ENCODE measurements around the gene DPH6. TPM values are rescaled to one million over a fixed set of nuclear protein-coding genes. Genes with fewer than 3 reads are reported as not detected.
A peak's percentile ranks its signal among the peaks of the same experiment; 100 is the strongest.

DPH6 gene
- total and polyA plus RNA-seq, 2 experiments from 2014 or later = 7.8 to 9.8 TPM

DNA sequence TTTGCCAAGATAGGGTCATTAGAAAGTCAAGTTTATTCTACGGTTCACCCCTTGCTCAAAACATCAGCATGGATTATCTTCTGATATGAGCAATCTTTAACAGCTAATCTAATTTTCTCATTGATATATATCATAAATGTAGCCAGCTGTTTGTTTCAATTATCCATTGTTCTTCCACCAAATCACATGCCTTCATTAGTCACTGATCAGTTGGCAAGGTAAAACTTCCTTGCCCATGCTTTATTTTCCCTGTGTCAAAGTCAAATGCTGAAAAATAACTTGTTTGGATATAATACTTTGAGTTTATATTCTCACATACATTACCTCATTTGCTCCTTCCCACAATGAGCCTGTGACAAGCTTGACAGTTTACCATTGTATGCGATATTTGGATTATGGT lies 60.6 kb downstream of the DPH6 start:
- Histone ChIP-seq H3K4me1 (ENCODE audit: low read depth) (peaks cover 19% of the 10 kb centered on the region), H3K36me3 (no peaks in the 10 kb centered on the region), H3K27me3 (no peaks in the 10 kb centered on the region), H3K4me3 (no peak overlapping the region), H3K27ac (no peak overlapping the region), H3K9me3 (ENCODE audit: low read depth) (no peaks in the 10 kb centered on the region)
- DNase-seq (ENCODE audit: low read depth in 1 of 2, low spot score in 1 of 2) = no peak
- TF ChIP-seq, protein P1, sequence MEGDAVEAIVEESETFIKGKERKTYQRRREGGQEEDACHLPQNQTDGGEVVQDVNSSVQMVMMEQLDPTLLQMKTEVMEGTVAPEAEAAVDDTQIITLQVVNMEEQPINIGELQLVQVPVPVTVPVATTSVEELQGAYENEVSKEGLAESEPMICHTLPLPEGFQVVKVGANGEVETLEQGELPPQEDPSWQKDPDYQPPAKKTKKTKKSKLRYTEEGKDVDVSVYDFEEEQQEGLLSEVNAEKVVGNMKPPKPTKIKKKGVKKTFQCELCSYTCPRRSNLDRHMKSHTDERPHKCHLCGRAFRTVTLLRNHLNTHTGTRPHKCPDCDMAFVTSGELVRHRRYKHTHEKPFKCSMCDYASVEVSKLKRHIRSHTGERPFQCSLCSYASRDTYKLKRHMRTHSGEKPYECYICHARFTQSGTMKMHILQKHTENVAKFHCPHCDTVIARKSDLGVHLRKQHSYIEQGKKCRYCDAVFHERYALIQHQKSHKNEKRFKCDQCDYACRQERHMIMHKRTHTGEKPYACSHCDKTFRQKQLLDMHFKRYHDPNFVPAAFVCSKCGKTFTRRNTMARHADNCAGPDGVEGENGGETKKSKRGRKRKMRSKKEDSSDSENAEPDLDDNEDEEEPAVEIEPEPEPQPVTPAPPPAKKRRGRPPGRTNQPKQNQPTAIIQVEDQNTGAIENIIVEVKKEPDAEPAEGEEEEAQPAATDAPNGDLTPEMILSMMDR (IDR thresholded peaks at IDR 0.05; ENCODE audit: low read depth, low read length) = no peak

DNA sequence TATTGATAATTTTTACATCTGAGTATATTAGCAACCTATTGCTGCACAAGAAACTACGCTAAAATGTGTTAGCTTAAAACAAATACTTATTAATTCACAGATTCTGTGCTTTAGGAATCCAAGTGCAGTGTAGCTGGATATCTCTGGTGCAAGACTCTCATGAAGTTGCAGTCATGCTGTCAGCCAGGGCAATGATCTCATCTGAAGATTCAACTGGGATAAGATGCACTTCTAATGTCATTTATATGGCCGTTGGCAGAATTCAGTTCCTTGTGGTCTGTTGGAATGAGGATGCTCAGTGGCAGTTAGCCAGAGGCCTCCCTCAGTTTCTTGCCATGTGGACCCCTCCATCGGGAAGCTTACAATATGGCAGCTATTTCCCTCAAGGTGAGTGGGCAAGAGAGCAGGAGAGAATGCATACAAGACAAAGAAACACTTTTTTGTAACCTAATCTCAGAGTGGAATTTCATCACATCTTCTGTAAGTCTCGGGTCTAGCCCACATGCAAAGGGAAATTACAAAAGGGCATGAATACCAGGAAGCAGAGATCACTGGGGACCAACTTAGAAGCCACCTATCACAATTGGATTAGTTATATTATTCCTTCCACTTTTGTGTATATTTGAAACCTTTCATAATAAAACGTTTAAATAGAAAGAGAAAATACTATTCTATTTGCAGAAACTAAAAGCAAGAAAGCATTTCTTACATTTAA lies 61.6 kb downstream of the DPH6 start:
- TF ChIP-seq, protein P1 (IDR thresholded peaks at IDR 0.05; ENCODE audit: low read depth, low read length) = no peak
- no peak overlapping the region for H3K4me3 ChIP-seq
- peaks cover 27% of the 10 kb centered on the region for H3K4me1 ChIP-seq (ENCODE audit: low read depth)
- H3K27me3 ChIP-seq = no peaks in the 10 kb centered on the region
- H3K9me3 ChIP-seq (ENCODE audit: low read depth) = no peaks in the 10 kb centered on the region
- H3K27ac ChIP-seq = no peak overlapping the region
- no peaks in the 10 kb centered on the region for H3K36me3 ChIP-seq
- DNase-seq (ENCODE audit: low read depth in 1 of 2, low spot score in 1 of 2) = peak in 1 of 2 donors; percentile 7

DNA sequence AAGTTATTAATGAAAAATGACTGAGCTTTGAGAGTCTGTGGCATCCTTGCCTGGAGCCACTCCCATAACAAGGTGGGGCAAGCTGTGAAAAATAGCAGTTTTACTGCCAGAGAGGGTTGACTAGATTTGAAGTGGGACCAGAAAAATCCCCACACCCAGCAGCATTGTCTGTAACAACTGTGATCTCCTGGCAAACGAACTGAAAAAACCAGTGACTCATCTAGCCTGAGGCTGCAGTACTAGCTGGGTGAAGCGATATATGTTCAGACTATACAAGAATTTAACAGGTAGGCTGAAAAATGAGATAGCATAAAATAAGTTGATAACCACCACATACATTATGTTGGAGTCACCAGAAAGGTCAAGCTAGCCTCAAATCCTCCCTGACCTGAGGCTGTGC lies 64.0 kb downstream of the DPH6 start:
- H3K9me3 ChIP-seq (ENCODE audit: low read depth) = no peaks in the 10 kb centered on the region
- no peaks in the 10 kb centered on the region for H3K36me3 ChIP-seq
- no peak overlapping the region for H3K27ac ChIP-seq
- peak in 1 of 2 donors; percentile 48 for DNase-seq (ENCODE audit: low read depth in 1 of 2, low spot score in 1 of 2)
- no peaks in the 10 kb centered on the region for H3K27me3 ChIP-seq
- peaks cover 51% of the 10 kb centered on the region for H3K4me1 ChIP-seq (ENCODE audit: low read depth)
- TF ChIP-seq, protein P1 (IDR thresholded peaks at IDR 0.05; ENCODE audit: low read depth, low read length) = no peak
- H3K4me3 ChIP-seq = no peak overlapping the region

DNA sequence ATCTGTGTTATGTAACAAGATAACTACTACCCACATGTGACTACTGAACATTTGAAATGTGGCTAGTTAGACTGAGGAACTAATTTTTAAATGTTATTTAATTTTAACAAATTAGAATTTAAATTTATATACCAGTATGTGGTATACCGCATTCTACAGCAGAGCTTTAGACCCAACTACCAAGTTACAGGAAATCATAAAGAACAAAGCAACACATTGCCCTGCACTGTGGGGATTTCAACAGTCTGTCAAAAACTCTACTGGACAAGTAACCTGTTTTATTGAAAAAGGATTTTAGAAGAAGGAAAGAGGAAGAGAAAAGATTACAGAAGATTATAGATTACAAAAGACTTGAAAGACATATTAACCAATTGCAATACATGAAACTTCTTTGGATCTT lies 64.9 kb downstream of the DPH6 start:
- DNase-seq (ENCODE audit: low read depth in 1 of 2, low spot score in 1 of 2) = no peak
- H3K4me1 ChIP-seq (ENCODE audit: low read depth) = peaks cover 61% of the 10 kb centered on the region
- TF ChIP-seq, protein P1 (IDR thresholded peaks at IDR 0.05; ENCODE audit: low read depth, low read length) = no peak

DNA sequence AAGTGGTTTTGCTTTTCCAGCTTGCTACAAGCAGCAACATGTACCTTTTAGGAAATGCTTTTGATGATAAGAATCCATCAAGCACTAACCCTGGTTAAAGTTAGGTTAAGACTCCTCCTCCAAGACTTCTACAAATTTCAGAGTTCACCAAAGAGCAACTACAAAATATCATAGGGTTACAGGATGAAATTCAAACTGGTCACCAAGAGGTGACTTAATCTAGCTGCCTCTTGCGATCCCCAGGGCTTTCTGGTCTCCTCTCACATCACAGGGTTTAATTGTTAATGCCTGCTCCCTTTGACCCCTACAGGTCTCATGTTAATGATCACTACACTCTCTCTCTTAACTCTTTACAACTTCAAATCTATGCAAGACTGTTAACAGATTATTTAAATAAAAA lies 66.5 kb downstream of the DPH6 start:
- peak in 1 of 2 donors; percentile 62 for DNase-seq (ENCODE audit: low read depth in 1 of 2, low spot score in 1 of 2)
- TF ChIP-seq, protein P1 (IDR thresholded peaks at IDR 0.05; ENCODE audit: low read depth, low read length) = no peak

More for the DNA sequence above, 64.9 kb downstream of the DPH6 start:
- Histone ChIP-seq H3K27me3 (no peaks in the 10 kb centered on the region), H3K9me3 (ENCODE audit: low read depth) (no peaks in the 10 kb centered on the region), H3K4me3 (no peak overlapping the region), H3K36me3 (no peaks in the 10 kb centered on the region), H3K27ac (peak overlapping the region; percentile 88)

More for the DNA sequence above, 66.5 kb downstream of the DPH6 start:
- H3K27ac ChIP-seq = peak overlapping the region; percentile 88
- H3K4me3 ChIP-seq = no peak overlapping the region
- H3K4me1 ChIP-seq (ENCODE audit: low read depth) = peaks cover 64% of the 10 kb centered on the region
- H3K27me3 ChIP-seq = no peaks in the 10 kb centered on the region
- no peaks in the 10 kb centered on the region for H3K36me3 ChIP-seq
- H3K9me3 ChIP-seq (ENCODE audit: low read depth) = no peaks in the 10 kb centered on the region
